HepG2 (cell line): Measurements from ENCODE around the gene ACTA2. TPM values are rescaled to one million over a fixed set of nuclear protein-coding genes. Genes with fewer than 3 reads are reported as not detected.

Experiments
- ATAC-seq: fragments of 200-7000 bp; cut with Tn5 transposase; 3 replicates; pipeline ENCODE4 v1.9.1; 2020; ENCODE audit warnings: mild to moderate bottlenecking, moderate library complexity
- BruUV-seq: library from RNA; stranded (reverse); fragments of 400-500 nt; replicated peaks from 2 replicates; lab custom pipeline; 2021; lab: Mats Ljungman, UMichigan
- CTCF ChIA-PET: fragments of 300-600 bp; formaldehyde crosslinking; extraction: SDS; loops from one replicate; lab custom pipeline; 2021; ENCODE audit warnings: low total read pairs, inconsistent platforms, low intra/inter-chr PET ratio; lab: Yijun Ruan, JAX
- POLR2A ChIA-PET: fragments of 350-600 bp; sonication (Branson Sonifier 250); formaldehyde crosslinking; loops from one replicate; lab custom pipeline; 2020; ENCODE audit warnings: antibody characterized with exemption, inconsistent platforms; lab: Yijun Ruan, JAX
- DNase-seq: peaks from one replicate; pipeline ENCODE4 v3.0.0-alpha.2; 2015; ENCODE audit warnings: low spot score
- FAIRE-seq: peaks from 3 replicates; lab custom pipeline; 2011; peaks lifted over from hg19 to GRCh38; lab: Jason Lieb, UNC
- H2AFZ ChIP-seq: one replicate; pipeline ENCODE4 v1.6.1; 2011; ENCODE audit warnings: low read length, inconsistent platforms
- H3K27ac ChIP-seq: fragments of 300-600 bp; 3 replicates; pipeline ENCODE4 v1.8.0; 2011; ENCODE audit warnings: mixed run types, mild to moderate bottlenecking, mixed read lengths, low read length, inconsistent platforms; ENCODE audit not compliant: insufficient read depth; ENCODE audit errors: extremely low read length
- H3K27me3 ChIP-seq, 2 experiments: fragments of 200-600 bp in 1 of 2; 2 replicates in 1 of 2; 3 replicates in 1 of 2; pipeline versions ENCODE4 v1.6.0 to v1.8.0; 2011; ENCODE audit warnings: low read length in 2 of 2, mild to moderate bottlenecking in 2 of 2, moderate library complexity in 2 of 2, inconsistent platforms in 1 of 2; ENCODE audit not compliant: insufficient read depth in 2 of 2, control insufficient read depth in 1 of 2
- H3K36me3 ChIP-seq, 2 experiments: fragments of 200-600 bp in 1 of 2; replicated peaks in 1 of 2; 2 replicates in 1 of 2; 3 replicates in 1 of 2; pipeline versions ENCODE4 v1.5.1 to v1.8.0; 2011; ENCODE audit warnings: low read length in 2 of 2, inconsistent platforms in 1 of 2; ENCODE audit not compliant: insufficient read depth in 2 of 2, control insufficient read depth in 1 of 2
- H3K4me1 ChIP-seq: 2 replicates; pipeline ENCODE4 v1.5.1; 2012; ENCODE audit warnings: low read length, inconsistent platforms; ENCODE audit not compliant: insufficient read depth
- H3K4me2 ChIP-seq: 2 replicates; pipeline ENCODE4 v1.6.0; 2011; ENCODE audit warnings: low read depth, low read length, inconsistent platforms
- H3K4me3 ChIP-seq, 3 experiments: fragments of 200-600 bp in 1 of 3; sonication (generic), shearing (Covaris generic) in 1 of 3; replicated peaks in 1 of 3; 2 replicates each; pipeline ENCODE4 v1.5.1; 2011 to 2016; ENCODE audit warnings: low read length in 3 of 3, inconsistent platforms in 2 of 3, low read depth in 2 of 3, mild to moderate bottlenecking in 2 of 3, control low read depth in 1 of 3, mixed read lengths in 1 of 3; ENCODE audit not compliant: insufficient read depth in 1 of 3
- H3K79me2 ChIP-seq: one replicate; pipeline ENCODE4 v1.6.1; 2011; ENCODE audit warnings: low read length, inconsistent platforms; ENCODE audit not compliant: insufficient read depth
- H3K9ac ChIP-seq: 2 replicates; pipeline ENCODE4 v1.6.0; 2011; ENCODE audit warnings: mild to moderate bottlenecking, low read depth, low read length, inconsistent platforms; ENCODE audit not compliant: insufficient read depth
- H3K9me3 ChIP-seq: 2 replicates; pipeline ENCODE4 v1.5.1; 2012; ENCODE audit warnings: mild to moderate bottlenecking, low read length
- H4K20me1 ChIP-seq: 2 replicates; pipeline ENCODE4 v1.6.0; 2011; ENCODE audit warnings: inconsistent platforms, mild to moderate bottlenecking, low read length, moderate library complexity; ENCODE audit not compliant: insufficient read depth
- DMTF1 ChIP-seq: sonication (generic); formaldehyde crosslinking; IDR thresholded peaks from 2 replicates; pipeline ENCODE4 v1.4.0; 2020; ENCODE audit warnings: mild to moderate bottlenecking, missing genetic modification reagents
- DR1 ChIP-seq: sonication (generic); formaldehyde crosslinking; IDR thresholded peaks from 2 replicates; pipeline ENCODE4 v1.8.0; 2021; ENCODE audit warnings: mild to moderate bottlenecking, missing genetic modification reagents, inconsistent platforms
- KAT7 ChIP-seq: IDR thresholded peaks from 2 replicates; pipeline ENCODE4 v1.6.1; 2018; ENCODE audit warnings: borderline replicate concordance, missing compliant biosample characterization
- NKX3-1 ChIP-seq: sonication (generic); formaldehyde crosslinking; IDR thresholded peaks from 2 replicates; pipeline ENCODE4 v1.5.0; 2020; ENCODE audit warnings: missing genetic modification reagents
- PATZ1 ChIP-seq: sonication (generic); formaldehyde crosslinking; IDR thresholded peaks from 2 replicates; pipeline ENCODE4 v1.4.0; 2020; ENCODE audit warnings: missing genetic modification reagents
- ZNF547 ChIP-seq: sonication (generic); formaldehyde crosslinking; IDR thresholded peaks from 2 replicates; pipeline ENCODE4 v1.5.1; 2020; ENCODE audit warnings: mild to moderate bottlenecking, missing genetic modification reagents
- ZNF609 ChIP-seq: sonication (generic); formaldehyde crosslinking; IDR thresholded peaks from 2 replicates; pipeline ENCODE4 v1.4.0; 2020; ENCODE audit warnings: mild to moderate bottlenecking, missing genetic modification reagents, borderline replicate concordance
- ZNF629 ChIP-seq: sonication (generic); formaldehyde crosslinking; conservative IDR thresholded peaks from 2 replicates; pipeline ENCODE4 v1.5.0; 2020; ENCODE audit warnings: missing genetic modification reagents
- ZNF644 ChIP-seq: IDR thresholded peaks from 2 replicates; pipeline ENCODE4 v1.6.1; 2016; ENCODE audit warnings: low read depth
- ZNF713 ChIP-seq: sonication (generic); formaldehyde crosslinking; IDR thresholded peaks from 2 replicates; pipeline ENCODE4 v1.4.0; 2020; ENCODE audit warnings: mild to moderate bottlenecking, missing genetic modification reagents
- ZNF746 ChIP-seq: sonication (generic); formaldehyde crosslinking; IDR thresholded peaks from 2 replicates; pipeline ENCODE4 v1.8.0; 2022; ENCODE audit warnings: mild to moderate bottlenecking, missing genetic modification reagents
- WGBS: methylation state at CpG from one replicate; pipeline ENCODE4 v1.1.6; 2017; ENCODE audit warnings: low lambda C conversion rate; 5-methylcytosine and 5-hydroxymethylcytosine counted together
- in situ Hi-C: cut with HindIII; loops from 2 replicates; pipeline ENCODE4 v1.10.0; 2017; ENCODE audit warnings: low pct_unique_long_range_greater_than_20kb; ENCODE audit not compliant: extremely low pct_ligation_motif_present
- intact Hi-C: fragments of 100-400 bp; cut with micrococcal nuclease; formaldehyde crosslinking; loops from one replicate; pipeline ENCODE4 v1.10.0; 2022; ENCODE audit not compliant: unreplicated experiment
- polyA plus RNA-seq, 8 experiments: library from polyadenylated mRNA; depleted of rRNA in 3 of 8; stranded (reverse) in 7 of 8; unstranded in 1 of 8; fragments of >200 nt; fragmentation: Illumina TruSeq in 4 of 8; extraction: Trizol in 4 of 8; gene quantifications; 2 replicates each; pipeline versions ENCODE4 v1.2.1 to v1.2.3, GENCODE V29; 2011 to 2016; ENCODE audit warnings: low read depth in 4 of 8, missing spikeins in 1 of 8, mixed read lengths in 1 of 8; ENCODE audit not compliant: insufficient read depth in 1 of 8
- total RNA-seq, 5 experiments: library from RNA; depleted of rRNA; stranded (reverse); fragments of >200 nt; fragmentation: Illumina TruSeq; extraction: Trizol; gene quantifications; 2 replicates each; pipeline ENCODE4 v1.2.3, GENCODE V29; 2016; ENCODE audit warnings: low read depth in 1 of 5

The ACTA2 gene
- total and polyA plus RNA-seq, 2 of the 13 experiments (the other 11 are each of a cell fraction or from before 2014, with no cell fraction given): 21.8 to 59.9 TPM

GRCh38 chr10:88938938-88939337 lies 13.6 kb downstream of the ACTA2 start (continued):
- TF ChIP-seq ZNF609 (CRISPR knock-in tag): no peak
- no peak for TF ChIP-seq PATZ1 (CRISPR knock-in tag)
- TF ChIP-seq DR1 (CRISPR knock-in tag): no peak
- TF ChIP-seq KAT7: no peak

GRCh38 chr10:88938039-88938438 lies 14.5 kb downstream of the ACTA2 start:
- Histone ChIP-seq H3K36me3 (peaks cover 1 to 11% of the 10 kb centered on the region in 2 experiments; a peak in 2 of 5 replicates), H3K27me3 (no peaks in the 10 kb centered on the region), H3K79me2 (no peaks in the 10 kb centered on the region), H3K4me3 (no peak overlapping the region), H3K4me1 (peaks cover 8% of the 10 kb centered on the region), H3K27ac (no peak overlapping the region), H3K9ac (no peak overlapping the region), H2AFZ (no peak overlapping the region), H4K20me1 (no peaks in the 10 kb centered on the region), H3K9me3 (no peaks in the 10 kb centered on the region), H3K4me2 (no peak overlapping the region)
- TF ChIP-seq ZNF547 (CRISPR knock-in tag) (no peak), ZNF713 (CRISPR knock-in tag) (no peak), ZNF644 (no peak), ZNF746 (no peak), ZNF629 (no peak), DMTF1 (CRISPR knock-in tag) (no peak), NKX3-1 (CRISPR knock-in tag) (no peak)
- DNase-seq: no peak
- intact Hi-C loops (loop anchor here (5.0 kb wide), 1 partner anchor 89 kb away; no protein-coding TSS in a partner anchor), in situ Hi-C loops (loop anchor here (5.0 to 10.0 kb wide), 2 partner anchors 101 to 267 kb away; partner anchors contain the start of gene CH25H)
- no peak for FAIRE-seq
- ChIA-PET CTCF (no interaction called here), POLR2A (no interaction called here)
- WGBS: 93% methylated on average over 3 of the region's 3 CpGs
- BruUV-seq: no TSS peak
- no peak for ATAC-seq
